ENCODE results near the gene PAOX. TPM values are rescaled to one million over a fixed set of nuclear protein-coding genes. Genes with fewer than 3 reads are reported as not detected.
A peak's percentile ranks its signal among the peaks of the same experiment; 100 is the strongest.

The PAOX gene
- total RNA-seq, 6 experiments from 2014 or later = 9.4 to 15.9 (median 11.9) TPM

- Histone ChIP-seq H3K4me1 (no peaks in the 10 kb centered on the region), H3K4me3 (no peak overlapping the region), H3K27me3 (no peaks in the 10 kb centered on the region), H3K36me3 (peaks cover 0 to 30% (median 9%) of the 10 kb centered on the region in 4 donors), H3K9me3 (no peaks in the 10 kb centered on the region), H3K27ac (no peak overlapping the region)
- ATAC-seq (no peak), DNase-seq (peak in 1 of 3 donors; percentile 3)
- WGBS (ENCODE audit: insufficient coverage, low coverage, low lambda C conversion rate, missing lambda C conversion rate) = 84% methylated on average over 16 of the region's 16 CpGs
- TF ChIP-seq POLR2A (IDR thresholded peaks at IDR 0.05) (no peak), CTCF (IDR thresholded peaks at IDR 0.05) (no peak)
- intact Hi-C loops (cut with DNase I) = no loop called here
Measured at GRCh38 chr10:133403359-133403758, 24.3 kb downstream of the PAOX start.

- no peaks in the 10 kb centered on the region for H3K9me3 ChIP-seq
- TF ChIP-seq CTCF (IDR thresholded peaks at IDR 0.05) (no peak), POLR2A (IDR thresholded peaks at IDR 0.05) (no peak)
- intact Hi-C loops (cut with DNase I) = no loop called here
- H3K27me3 ChIP-seq = no peaks in the 10 kb centered on the region
- no peaks in the 10 kb centered on the region for H3K4me1 ChIP-seq
- H3K36me3 ChIP-seq = peaks cover 0 to 25% (median 8%) of the 10 kb centered on the region in 4 donors
- H3K4me3 ChIP-seq = no peak overlapping the region
- no peak for ATAC-seq
- H3K27ac ChIP-seq = no peak overlapping the region
- no peak for DNase-seq
- WGBS (ENCODE audit: insufficient coverage, low coverage, low lambda C conversion rate, missing lambda C conversion rate) = 94% methylated on average over 5 of the region's 5 CpGs
Measured at GRCh38 chr10:133403784-133404183, 24.7 kb downstream of the PAOX start.

GRCh38 chr10:133405272-133405671 is 26.2 kb downstream of the PAOX start:
- Histone ChIP-seq H3K36me3 (peaks cover 0 to 15% (median 4%) of the 10 kb centered on the region in 4 donors), H3K4me3 (no peak overlapping the region), H3K4me1 (no peaks in the 10 kb centered on the region), H3K9me3 (no peaks in the 10 kb centered on the region), H3K27ac (no peak overlapping the region), H3K27me3 (no peaks in the 10 kb centered on the region)
- intact Hi-C loops (cut with DNase I) = no loop called here
- no peak for DNase-seq
- 61% methylated on average over 2 of the region's 2 CpGs for WGBS (ENCODE audit: insufficient coverage, low coverage, low lambda C conversion rate, missing lambda C conversion rate)
- no peak for ATAC-seq
- no peak for TF ChIP-seq POLR2A (IDR thresholded peaks at IDR 0.05)
- TF ChIP-seq CTCF (IDR thresholded peaks at IDR 0.05) = no peak

GRCh38 chr10:133405844-133406527 is 26.9 kb downstream of the PAOX start:
- no peak overlapping the region for H3K27ac ChIP-seq
- intact Hi-C loops (cut with DNase I) = no loop called here
- TF ChIP-seq CTCF (IDR thresholded peaks at IDR 0.05) = no peak
- TF ChIP-seq POLR2A (IDR thresholded peaks at IDR 0.05) = no peak
- no peaks in the 10 kb centered on the region for H3K4me1 ChIP-seq
- no peak overlapping the region for H3K4me3 ChIP-seq
- DNase-seq (no peak), ATAC-seq (no peak)
- no peaks in the 10 kb centered on the region for H3K27me3 ChIP-seq
- WGBS (ENCODE audit: insufficient coverage, low coverage, low lambda C conversion rate, missing lambda C conversion rate) = 92% methylated on average over 8 of the region's 8 CpGs
- H3K36me3 ChIP-seq = peaks cover 0 to 19% (median 6%) of the 10 kb centered on the region in 4 donors
- no peaks in the 10 kb centered on the region for H3K9me3 ChIP-seq

Measured in right lobe of liver (tissue), 6 donors.